C4-2B (cell line): ENCODE measurements around the gene NCAM2.
"Not testable (repeated sequence)": the region's sequence is repeated elsewhere in the genome, so short reads cannot be mapped to it uniquely, and the experiment has no call there.

Experiments used
- H3K27ac ChIP-seq: fragments of 450-650 bp; 2 replicates; pipeline ENCODE4 v1.5.1; 2017
- CTCF ChIP-seq: fragments of 450-650 bp; conservative IDR thresholded peaks from 2 replicates; pipeline ENCODE4 v1.5.1; 2017; ENCODE audit warnings: mild to moderate bottlenecking
- ZFX ChIP-seq: fragments of 450-650 bp; IDR thresholded peaks from 2 replicates; pipeline ENCODE4 v1.6.1; 2017

Gene NCAM2

GRCh38 chr21:21148514-21148913, 150.3 kb downstream of the NCAM2 start:
- no peak overlapping the region for H3K27ac ChIP-seq
- no peak for TF ChIP-seq CTCF
- TF ChIP-seq ZFX = no peak

GRCh38 chr21:21149445-21149844, 151.2 kb downstream of the NCAM2 start:
- not testable (repeated sequence) for H3K27ac ChIP-seq

- H3K27ac ChIP-seq = no peak overlapping the region
- TF ChIP-seq ZFX = no peak
- no peak for TF ChIP-seq CTCF
Observed at GRCh38 chr21:21151231-21151630, 153.0 kb downstream of the NCAM2 start.

- no peak overlapping the region for H3K27ac ChIP-seq
- TF ChIP-seq CTCF (no peak), ZFX (no peak)
Observed at GRCh38 chr21:21156397-21156796, 158.2 kb downstream of the NCAM2 start.

GRCh38 chr21:21156957-21157356, 158.7 kb downstream of the NCAM2 start:
- no peak for TF ChIP-seq ZFX
- TF ChIP-seq CTCF = no peak

GRCh38 chr21:21158376-21158918, 160.2 kb downstream of the NCAM2 start:
- TF ChIP-seq CTCF = no peak
- TF ChIP-seq ZFX = no peak
- no peak overlapping the region for H3K27ac ChIP-seq

More at GRCh38 chr21:21156957-21157356, 158.7 kb downstream of the NCAM2 start:
- H3K27ac ChIP-seq = no peak overlapping the region

- H3K27ac ChIP-seq = no peak overlapping the region
- no peak for TF ChIP-seq CTCF
- no peak for TF ChIP-seq ZFX
Observed at GRCh38 chr21:21159253-21159899, 161.2 kb downstream of the NCAM2 start.

- H3K27ac ChIP-seq = no peak overlapping the region
- TF ChIP-seq ZFX (no peak), CTCF (no peak)
Observed at GRCh38 chr21:21162786-21163185, 164.6 kb downstream of the NCAM2 start.
